Measurements from ENCODE around the gene ATP6V0C.

DNA sequence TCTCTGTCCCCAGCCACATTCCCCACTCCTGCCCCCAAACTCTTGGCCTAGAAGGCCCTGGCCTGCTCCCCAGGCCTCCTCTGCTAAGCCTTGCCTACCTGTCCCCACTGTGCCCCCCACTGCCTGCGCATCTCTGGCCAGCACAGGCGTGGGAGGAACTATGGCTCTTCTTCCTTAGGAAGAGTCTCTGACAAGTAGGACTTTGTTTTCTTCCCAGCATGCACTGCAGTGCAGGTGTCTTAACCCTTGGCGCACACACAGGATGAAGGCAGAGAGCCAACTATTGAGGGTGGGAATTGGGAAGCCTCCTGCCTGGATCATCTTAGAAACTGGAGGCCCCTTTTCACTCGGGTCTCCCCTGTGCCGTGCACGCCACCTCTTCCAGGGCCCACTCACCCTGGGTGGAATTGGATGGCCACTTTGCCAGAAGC lies 10.1 kb downstream of the ATP6V0C start:
- no peak for TF ChIP-seq EZH2phosphoT487 (IDR thresholded peaks at IDR 0.05; ENCODE audit: low read depth, severe bottlenecking, unreplicated experiment)
- TF ChIP-seq, protein P1, sequence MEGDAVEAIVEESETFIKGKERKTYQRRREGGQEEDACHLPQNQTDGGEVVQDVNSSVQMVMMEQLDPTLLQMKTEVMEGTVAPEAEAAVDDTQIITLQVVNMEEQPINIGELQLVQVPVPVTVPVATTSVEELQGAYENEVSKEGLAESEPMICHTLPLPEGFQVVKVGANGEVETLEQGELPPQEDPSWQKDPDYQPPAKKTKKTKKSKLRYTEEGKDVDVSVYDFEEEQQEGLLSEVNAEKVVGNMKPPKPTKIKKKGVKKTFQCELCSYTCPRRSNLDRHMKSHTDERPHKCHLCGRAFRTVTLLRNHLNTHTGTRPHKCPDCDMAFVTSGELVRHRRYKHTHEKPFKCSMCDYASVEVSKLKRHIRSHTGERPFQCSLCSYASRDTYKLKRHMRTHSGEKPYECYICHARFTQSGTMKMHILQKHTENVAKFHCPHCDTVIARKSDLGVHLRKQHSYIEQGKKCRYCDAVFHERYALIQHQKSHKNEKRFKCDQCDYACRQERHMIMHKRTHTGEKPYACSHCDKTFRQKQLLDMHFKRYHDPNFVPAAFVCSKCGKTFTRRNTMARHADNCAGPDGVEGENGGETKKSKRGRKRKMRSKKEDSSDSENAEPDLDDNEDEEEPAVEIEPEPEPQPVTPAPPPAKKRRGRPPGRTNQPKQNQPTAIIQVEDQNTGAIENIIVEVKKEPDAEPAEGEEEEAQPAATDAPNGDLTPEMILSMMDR (IDR thresholded peaks at IDR 0.05; ENCODE audit: poor library complexity), result no peak
